ENCODE data around the gene BLTP3A. TPM values are rescaled to one million over a fixed set of nuclear protein-coding genes. Genes with fewer than 3 reads are reported as not detected.
"Not testable (repeated sequence)": the region's sequence is repeated elsewhere in the genome, so short reads cannot be mapped to it uniquely, and the experiment has no call there.

Gene BLTP3A, protein sequence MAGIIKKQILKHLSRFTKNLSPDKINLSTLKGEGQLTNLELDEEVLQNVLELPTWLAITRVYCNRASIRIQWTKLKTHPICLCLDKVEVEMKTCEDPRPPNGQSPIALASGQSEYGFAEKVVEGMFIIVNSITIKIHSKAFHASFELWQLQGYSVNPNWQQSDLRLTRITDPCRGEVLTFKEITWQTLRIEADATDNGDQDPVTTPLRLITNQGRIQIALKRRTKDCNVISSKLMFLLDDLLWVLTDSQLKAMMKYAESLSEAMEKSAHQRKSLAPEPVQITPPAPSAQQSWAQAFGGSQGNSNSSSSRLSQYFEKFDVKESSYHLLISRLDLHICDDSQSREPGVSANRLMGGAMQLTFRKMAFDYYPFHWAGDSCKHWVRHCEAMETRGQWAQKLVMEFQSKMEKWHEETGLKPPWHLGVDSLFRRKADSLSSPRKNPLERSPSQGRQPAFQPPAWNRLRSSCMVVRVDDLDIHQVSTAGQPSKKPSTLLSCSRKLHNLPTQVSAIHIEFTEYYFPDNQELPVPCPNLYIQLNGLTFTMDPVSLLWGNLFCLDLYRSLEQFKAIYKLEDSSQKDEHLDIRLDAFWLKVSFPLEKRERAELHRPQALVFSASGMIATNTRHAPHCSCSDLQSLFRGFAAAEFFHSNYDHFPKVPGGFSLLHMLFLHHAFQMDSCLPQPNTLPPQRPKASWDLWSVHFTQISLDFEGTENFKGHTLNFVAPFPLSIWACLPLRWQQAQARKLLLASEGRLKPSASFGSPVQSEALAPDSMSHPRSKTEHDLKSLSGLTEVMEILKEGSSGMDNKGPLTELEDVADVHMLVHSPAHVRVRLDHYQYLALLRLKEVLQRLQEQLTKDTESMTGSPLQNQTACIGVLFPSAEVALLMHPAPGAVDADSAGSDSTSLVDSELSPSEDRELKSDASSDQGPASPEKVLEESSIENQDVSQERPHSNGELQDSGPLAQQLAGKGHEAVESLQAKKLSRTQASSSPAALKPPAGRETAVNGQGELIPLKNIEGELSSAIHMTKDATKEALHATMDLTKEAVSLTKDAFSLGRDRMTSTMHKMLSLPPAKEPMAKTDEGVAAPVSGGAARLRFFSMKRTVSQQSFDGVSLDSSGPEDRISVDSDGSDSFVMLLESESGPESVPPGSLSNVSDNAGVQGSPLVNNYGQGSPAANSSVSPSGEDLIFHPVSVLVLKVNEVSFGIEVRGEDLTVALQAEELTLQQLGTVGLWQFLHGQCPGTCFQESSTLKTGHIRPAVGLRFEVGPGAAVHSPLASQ (N-terminal part only)
- total RNA-seq, result 8.1 TPM

DNA sequence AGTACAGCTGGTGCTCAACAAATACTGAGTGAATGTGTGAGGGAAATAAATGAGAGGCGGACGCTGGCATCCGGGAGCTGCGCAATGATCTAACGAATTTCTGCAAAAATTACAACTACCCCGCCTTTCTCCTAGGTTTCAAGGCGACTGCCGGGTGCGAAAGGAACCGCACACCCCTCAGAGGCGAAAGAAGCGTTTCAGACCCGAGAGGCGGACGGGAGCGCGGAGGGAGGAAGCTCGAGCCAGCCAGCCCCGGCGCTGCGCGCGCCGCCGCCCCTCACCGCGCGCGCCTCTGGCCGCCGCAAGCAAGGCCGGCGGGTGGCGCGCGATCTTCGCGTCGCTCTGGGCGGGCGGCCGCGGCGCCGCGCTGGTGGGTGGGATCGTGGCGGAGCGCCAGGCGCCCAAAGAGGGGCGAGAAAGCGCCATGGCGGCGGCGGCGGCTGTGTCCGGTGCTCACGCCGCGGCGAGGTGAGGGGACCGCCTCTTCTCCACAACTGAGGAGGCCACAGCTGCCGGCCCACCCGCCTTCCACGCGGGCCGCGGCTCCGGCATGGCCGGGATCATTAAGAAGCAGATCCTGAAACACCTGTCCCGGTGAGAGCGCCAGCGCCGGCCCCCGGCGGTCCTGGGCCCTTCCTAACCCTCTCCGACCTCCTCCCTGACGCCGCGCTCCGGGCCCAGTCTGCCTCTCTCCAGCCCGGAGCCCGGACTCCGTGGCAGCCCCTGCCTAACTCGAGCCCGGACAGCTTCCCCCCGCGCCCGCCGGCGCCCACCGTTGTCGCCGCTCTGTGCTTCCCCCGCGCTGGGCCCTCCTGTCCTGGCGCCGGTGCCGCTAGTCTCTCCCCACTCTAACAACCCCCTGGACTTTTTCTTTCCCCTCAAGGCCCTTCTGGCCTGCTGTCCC, at the start of gene BLTP3A:
Gene BLTP3A, plus strand, starts transcription at position 383 of the 904 bp plus-strand sequence. Its CDS starts 168 bp downstream, at position 551.
- peak; percentile 47 for DNase-seq

DNA sequence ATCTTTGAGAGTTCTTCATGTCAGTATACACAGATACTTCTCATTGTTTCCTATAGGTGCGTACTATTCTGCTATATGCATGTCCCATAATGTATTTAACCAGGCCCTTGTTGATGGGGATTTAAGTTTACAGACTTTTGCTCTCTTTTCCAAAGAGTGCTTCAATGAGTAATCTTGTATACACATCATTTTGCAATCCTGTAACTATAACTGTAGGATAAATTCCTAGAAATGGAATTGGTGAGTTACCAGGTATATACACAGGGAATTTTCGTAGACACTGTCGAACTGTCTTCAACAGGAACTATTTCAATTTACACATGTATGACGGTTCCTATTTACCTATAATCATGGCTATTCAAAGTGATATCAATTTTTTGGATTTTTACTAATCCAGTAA, 49.8 kb upstream of the BLTP3A start:
- DNase-seq, result no peak

DNA sequence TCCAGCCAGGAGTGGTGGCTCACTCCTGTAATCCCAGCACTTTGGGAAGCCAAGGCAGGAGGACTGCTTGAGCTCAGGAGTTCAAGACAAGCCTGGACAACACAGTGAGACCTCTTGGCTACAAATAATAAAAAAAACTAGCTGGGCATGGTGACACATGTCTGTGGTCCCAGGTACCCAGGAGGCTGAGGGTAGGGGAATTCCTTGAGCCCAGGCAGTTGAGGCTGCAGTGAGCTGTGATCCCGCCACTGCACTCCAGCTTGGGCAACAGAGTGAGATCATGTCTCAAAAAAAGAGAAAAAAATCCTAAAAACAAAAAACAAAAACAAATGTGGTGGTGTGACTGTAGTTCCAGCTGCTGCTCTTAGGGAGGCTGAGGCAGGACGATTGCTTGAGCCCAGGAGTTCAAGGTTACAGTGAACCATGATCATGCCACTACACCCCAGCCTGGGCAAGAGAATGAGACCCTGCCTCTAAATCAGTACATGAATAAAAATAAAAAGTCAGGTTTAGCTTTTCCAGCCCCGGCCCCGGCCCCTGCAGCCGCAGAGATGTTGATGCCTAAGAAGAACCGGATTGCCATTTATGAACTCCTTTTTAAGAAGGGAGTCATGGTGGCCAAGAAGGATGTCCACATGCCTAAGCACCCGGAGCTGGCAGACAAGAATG, 48.1 kb upstream of the BLTP3A start:
- no peak for DNase-seq

DNA sequence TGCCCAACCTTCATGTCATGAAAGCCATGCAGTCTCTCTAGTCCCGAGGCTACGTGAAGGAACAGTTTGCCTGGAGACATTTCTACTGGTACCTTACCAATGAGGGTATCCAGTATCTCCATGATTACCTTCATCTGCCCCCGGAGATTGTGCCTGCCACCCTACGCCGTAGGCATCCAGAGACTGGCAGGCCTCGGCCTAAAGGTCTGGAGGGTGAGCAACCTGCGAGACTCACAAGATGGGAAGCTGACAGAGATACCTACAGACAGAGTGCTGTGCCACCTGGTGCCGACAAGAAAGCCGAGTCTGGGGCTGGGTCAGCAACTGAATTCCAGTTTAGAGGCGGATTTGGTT, 47.6 kb upstream of the BLTP3A start:
- not testable (repeated sequence) for DNase-seq

DNA sequence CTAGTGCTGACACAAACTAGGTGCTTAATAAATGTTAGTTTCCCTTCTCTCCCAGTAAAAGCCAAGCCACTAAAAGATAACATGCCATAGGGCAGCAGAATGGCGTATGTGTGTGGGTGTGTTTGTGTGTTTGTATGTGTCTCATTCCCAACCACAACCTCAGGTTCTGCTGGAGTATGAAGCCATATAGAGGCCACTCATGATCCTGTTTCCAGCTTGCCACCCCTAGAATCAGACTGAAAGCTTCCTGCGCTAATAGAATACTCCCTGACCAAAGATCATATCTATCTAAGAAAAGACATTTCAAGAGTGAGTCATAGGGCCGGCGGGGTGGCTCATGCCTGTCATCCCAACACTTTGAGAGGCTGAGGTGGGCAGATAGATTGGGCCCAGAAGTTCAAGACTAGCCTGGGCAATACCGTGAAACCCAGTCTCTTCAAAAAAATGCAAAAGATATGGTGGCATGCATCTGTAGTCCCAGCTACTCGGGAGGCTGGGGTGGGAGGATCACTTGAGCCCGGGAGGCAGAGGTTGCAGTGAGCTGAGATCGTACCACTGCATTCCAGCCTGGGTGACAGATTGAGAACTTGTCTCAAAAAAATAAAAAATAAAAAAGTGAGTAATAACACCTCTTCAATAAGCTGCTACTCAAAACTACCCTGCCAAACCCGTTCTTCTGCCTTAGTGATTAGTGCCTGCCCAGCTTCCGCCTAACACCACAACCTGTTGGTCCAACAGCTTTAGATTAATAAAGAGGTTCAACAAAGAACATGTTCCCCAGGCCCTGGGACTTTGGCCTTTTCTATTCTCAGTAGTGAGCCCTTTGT, 46.4 kb upstream of the BLTP3A start:
- no peak for DNase-seq

DNA sequence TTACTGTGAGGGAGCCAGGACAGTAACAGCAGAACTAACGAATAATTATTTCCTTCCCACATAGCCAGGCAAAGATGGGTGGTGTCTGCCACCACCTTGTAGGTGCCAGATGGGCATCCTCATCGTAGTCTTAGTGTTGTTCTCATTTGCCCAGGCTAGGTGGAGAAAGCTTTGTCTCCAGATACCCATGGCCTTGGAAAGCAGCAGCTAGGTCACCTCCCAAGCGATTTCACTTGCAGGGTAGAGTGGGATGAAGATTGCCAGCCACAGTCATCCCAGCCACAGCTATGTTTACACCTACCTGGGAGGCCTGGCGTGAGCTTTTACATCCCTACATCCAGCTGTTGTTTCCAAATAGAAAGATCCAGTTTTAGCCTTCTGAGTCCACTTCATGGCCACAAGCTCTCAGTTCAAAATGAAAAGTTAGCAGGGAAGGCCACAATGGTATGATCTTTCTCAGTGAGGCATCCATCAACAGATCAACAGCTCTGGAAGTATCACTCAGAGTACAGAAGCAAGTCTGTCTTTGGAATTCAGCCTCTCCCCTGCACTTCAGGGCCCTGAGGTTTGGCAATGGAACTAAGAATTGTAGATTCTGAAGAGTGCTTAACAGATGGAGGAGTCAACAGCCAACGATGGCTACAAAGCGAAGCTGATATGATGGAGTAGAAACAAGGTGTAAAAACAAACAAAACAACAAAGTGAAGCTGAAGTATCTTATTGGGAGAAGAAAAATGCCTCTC, 45.6 kb upstream of the BLTP3A start:
- DNase-seq, result no peak

DNA sequence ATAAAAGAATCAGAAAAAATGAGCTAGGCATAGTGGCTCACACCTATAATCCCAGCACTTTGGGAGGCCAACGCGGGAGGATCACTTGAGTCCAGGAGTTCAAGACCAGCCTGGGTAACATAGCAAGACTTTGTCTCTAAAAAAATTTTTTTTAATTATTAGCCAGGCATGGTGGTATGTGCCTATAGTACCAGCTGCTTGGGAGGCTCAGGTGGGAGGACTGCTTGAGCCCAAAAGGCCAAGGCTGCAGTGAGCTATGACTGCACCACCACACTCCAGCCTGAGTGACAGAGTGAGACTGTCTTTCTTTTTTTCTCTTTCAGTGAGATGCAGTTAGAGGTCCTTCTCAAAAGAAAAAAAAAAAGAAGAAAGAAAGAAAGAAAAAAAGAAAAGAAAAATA, 43.1 kb upstream of the BLTP3A start:
- no peak for DNase-seq

DNA sequence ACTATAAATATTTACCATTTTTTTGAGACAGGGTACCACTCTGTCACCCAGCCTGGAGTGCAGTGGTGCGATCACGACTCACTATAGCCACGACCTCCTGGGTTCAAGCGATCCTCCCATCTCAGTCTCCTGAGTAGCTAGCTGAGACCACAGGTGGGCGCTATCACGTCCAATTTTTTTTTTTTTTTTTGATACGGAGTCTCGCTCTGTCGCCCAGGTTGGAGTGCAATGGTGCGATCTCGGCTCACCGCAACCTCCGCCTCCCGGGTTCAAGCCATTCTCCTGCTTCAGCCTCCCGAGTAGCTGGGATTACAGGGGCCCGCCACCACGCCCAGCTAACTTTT, 35.4 kb upstream of the BLTP3A start:
- not testable (repeated sequence) for DNase-seq

DNA sequence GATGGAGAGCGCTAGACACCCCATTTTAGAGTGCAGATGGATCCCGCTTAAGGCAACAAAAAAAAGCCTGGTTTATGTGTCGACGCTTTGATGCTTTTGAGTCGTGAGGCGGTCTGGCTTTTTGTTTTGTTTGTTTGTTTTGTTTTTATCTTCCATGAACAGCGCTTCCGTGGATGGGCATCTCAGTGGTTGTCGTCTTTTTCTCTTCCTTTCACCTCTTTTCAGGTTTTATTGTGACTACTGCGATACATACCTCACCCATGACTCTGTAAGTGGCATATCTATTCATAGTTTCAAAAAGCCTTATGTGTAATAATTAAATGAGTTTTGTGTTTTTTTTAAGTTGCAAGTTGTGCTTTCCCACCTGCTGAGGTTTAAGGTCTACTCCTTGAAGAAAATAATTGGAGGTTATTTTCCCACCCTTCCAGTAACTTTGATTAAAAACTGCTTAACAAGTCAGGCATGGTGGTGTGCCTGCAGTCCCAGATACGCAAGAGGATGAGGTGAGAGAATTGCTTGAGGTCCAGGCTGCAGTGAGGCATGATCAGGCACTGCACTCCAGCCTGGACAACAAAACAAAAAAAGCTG, 34.1 kb upstream of the BLTP3A start:
- DNase-seq, result no peak

DNA sequence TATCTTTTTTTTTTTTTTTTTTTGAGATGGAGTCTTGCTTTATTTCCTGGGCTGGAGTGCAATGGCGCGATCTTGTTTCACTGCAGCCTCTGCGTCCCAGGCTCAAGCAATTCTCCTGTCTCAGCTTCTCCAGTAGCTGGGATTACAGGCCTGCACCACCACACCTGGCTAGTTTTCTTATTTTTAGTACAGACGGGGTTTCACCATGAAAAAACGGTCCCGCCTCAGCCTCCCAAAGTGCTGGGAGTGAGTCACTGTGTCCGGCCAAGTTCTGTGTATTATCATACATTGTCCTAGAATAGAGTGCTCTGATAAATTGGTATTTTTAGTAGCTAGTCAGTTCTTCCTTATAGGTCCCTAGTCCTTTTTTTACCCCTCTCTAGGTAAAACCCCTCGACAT, 31.8 kb upstream of the BLTP3A start:
- DNase-seq, result no peak

DNA sequence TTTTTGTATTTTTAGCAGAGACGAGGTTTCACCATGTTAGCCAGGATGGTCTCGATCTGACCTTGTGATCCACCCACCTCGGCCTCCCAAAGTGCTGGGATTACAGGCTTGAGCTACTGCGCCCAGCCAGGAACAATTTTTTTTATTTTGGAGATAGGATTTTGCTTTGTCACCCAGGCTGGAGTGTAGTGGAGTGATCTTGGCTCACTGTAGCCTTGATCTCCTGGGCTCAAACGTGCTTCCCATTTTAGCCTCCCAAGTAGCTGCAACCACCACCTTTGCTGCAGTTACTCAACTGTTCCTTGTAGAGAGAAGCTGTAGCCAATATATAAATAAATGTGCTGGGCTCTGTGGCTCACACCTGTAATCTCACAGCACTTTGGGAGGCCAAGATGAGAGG, 30.2 kb upstream of the BLTP3A start:
- DNase-seq, result not testable (repeated sequence)

DNA sequence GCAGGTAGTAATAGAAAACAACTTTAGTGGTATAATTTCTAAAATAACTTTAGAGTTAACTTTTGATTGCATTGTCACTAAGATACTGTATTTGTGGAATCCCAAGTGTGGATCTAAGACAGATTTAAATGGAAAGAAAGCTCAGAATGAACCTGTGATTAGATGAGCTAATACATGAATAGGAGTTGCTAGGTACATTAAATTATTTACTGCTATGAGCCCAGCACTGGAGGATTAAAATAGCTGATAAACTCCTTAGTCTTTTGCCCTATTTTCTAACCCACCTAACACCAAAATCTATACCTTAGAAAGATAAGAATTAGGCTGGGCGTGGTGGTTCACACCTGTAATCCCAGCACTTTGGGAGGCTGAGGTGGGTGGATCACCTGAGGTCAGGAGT, 23.7 kb upstream of the BLTP3A start:
- no peak for DNase-seq

DNA sequence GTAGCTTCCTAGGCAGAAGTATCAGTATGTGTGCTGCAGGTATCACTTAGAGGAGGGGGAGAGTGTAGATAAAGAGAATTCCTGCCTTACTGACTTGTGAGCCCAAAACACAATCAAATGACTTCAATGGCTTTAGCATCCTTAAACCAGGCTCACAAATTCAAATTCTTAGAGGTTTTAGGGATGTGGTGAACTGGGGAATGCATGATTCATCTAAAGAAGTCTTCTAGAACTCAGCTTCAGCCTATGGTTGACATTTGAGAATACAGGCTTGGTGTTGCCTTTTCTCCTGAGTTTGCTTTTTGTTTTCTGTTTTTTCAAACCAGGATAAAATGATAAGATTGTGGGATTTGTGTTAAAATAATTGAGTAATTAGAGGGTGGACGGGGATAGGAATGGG, 20.2 kb upstream of the BLTP3A start:
- no peak for DNase-seq

DNA sequence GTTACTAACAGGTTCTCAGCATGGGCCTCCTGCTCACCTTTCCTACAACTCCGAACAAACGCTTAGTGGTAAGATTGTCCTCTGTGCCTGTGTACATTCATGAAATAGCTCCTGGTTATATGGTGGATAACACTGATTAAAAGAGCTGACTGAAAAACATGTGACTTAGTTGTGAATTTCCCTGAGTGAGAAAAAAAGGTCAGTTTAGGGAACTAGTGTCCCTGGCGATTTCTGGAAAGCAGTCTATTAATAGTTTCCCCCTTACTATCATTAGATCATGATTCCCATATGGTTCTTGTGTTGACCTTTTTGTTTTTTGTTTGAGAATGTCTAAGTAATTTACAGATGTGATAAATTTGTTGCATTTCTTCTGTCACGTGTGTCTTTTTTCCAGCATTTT, 18.9 kb upstream of the BLTP3A start:
- no peak for DNase-seq

DNA sequence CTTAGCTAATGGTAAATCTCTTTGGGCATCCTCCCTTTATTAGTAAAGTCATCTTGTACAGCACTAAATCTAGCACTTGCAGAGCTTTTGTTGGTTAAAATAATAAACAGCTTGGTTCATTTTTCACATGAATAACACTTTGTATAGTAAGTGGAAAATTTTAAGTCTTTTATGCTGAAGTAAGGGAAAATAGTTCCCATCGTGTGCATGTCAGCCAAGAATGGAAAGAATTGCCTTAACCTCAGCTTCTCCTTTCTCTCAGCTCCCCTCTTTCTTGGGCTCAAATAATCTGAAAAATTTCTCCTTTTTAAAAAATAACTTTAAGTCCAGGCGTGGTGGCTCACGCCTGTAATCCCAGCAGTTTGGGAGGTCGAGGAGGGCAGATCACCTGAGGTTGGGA, 18.0 kb upstream of the BLTP3A start:
- no peak for DNase-seq

DNA sequence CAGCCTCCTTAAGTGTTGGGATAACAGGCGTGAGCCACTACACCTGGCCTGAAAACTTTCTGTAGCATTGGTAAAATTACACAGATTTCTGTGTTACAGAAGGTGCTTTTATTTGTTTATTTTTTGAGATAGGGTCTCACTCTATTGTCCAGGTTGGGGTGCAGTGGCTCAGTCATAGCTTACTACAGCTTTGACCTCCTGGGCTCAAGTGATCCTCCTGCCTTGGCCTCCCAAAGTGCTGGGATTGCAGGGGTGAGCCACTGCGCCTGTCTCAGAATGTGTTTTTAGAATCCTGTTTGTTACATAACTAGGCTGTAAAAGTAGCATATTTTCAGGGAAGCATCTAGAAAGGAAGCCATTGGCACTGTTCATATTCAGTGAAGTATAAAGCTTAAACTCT, 16.9 kb upstream of the BLTP3A start:
- no peak for DNase-seq

DNA sequence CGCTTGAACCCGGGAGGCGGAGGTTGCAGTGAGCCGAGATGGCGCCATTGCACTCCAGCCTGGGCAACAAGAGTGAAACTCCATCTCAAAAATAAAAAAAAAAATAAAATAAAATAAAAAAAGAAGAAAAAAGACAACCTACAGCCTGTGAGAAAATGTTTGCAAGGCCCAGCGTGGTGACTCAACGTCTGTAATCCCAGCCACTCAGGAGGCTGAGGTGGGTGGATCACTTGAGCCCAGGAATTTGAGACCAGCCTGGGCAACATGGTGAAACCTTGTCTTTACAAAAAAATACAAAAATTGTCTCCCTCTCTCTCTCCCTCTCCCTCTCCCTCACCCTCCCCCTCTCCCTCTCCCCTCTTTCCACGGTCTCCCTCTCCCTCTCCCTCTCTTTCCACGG, 6.5 kb upstream of the BLTP3A start:
- not testable (repeated sequence) for DNase-seq

DNA sequence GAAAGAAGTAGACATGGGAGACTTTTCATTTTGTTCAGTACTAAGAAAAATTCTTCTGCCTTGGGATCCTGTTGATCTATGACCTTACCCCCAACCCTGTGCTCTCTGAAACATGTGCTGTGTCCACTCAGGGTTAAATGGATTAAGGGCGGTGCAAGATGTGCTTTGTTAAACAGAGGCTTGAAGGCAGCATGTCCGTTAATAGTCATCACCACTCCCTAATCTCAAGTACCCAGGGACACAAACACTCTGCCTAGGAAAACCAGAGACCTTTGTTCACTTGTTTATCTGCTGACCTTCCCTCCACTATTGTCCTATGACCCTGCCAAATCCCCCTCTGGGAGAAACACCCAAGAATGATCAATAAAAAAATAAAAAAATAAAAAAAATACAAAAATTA, 4.7 kb upstream of the BLTP3A start:
- DNase-seq, result not testable (repeated sequence)

DNA sequence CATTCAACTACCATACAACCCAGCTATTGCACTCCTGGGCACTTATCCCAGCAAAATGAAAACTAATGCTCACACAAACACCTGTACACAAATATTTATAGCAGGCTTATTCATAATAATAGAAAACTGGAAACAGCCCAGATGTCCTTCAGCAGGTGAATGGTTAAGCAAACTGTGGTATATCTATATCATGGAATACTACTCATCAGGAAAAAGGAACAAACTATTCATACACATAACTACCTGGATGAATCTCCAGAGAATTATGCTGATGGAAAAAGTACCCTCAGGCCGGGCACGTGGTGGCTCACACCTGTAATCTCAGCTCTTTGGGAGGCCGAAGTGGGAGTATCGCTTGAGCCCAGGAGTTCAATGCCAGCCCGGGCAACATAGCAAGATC, 3.8 kb upstream of the BLTP3A start:
- DNase-seq, result no peak

Measured in skin of body (tissue), 2 donors.